Neural progenitor cell (in vitro differentiated cells): ENCODE results near the gene UBE2D3. TPM values are rescaled to one million over a fixed set of nuclear protein-coding genes. Genes with fewer than 3 reads are reported as not detected.

Experiments used
- DNase-seq: peaks from one replicate; pipeline ENCODE4 v3.0.0-alpha.2; 2016; ENCODE audit warnings: low spot score
- H2AFZ ChIP-seq: fragments of 200-600 bp; sonication (generic); replicated peaks from 2 replicates; pipeline ENCODE4 v1.6.1; 2016; ENCODE audit warnings: antibody characterized with exemption
- H3F3A ChIP-seq: fragments of 200-600 bp; sonication (generic); 2 replicates; pipeline ENCODE4 v1.6.1; 2016; ENCODE audit warnings: antibody characterized with exemption, low read depth
- H3K27ac ChIP-seq: fragments of 200-600 bp; sonication (generic); 2 replicates; pipeline ENCODE4 v1.5.1; 2016; ENCODE audit warnings: mild to moderate bottlenecking
- H3K27me3 ChIP-seq: fragments of 200-600 bp; sonication (generic); 2 replicates; pipeline ENCODE4 v1.6.1; 2016; ENCODE audit warnings: mild to moderate bottlenecking, moderate library complexity
- H3K36me3 ChIP-seq: fragments of 200-600 bp; sonication (generic); 2 replicates; pipeline ENCODE4 v1.5.1; 2016
- H3K4me1 ChIP-seq: fragments of 200-600 bp; sonication (generic); 2 replicates; pipeline ENCODE4 v1.6.1; 2016; ENCODE audit warnings: mixed run types
- H3K4me2 ChIP-seq: fragments of 200-600 bp; sonication (generic); 2 replicates; pipeline ENCODE4 v1.6.1; 2016
- H3K4me3 ChIP-seq: fragments of 200-600 bp; sonication (generic); 2 replicates; pipeline ENCODE4 v1.5.1; 2016
- H3K79me2 ChIP-seq: fragments of 200-600 bp; sonication (generic); 2 replicates; pipeline ENCODE4 v1.6.1; 2016; ENCODE audit warnings: low read depth
- H3K9ac ChIP-seq: fragments of 200-600 bp; sonication (generic); 2 replicates; pipeline ENCODE4 v1.6.1; 2016
- H3K9me3 ChIP-seq: fragments of 200-600 bp; sonication (generic); 2 replicates; pipeline ENCODE4 v1.5.1; 2016; ENCODE audit warnings: low read depth
- H4K20me1 ChIP-seq: fragments of 200-600 bp; sonication (generic); 2 replicates; pipeline ENCODE4 v1.6.1; 2016; ENCODE audit warnings: low read depth
- H3K27ac Mint-ChIP-seq: 3 replicates; pipeline ENCODE4 v1.8.0; 2021; ENCODE audit warnings: mixed read lengths
- H3K27me3 Mint-ChIP-seq: 2 replicates; pipeline ENCODE4 v1.8.0; 2022; ENCODE audit warnings: low read depth, mild to moderate bottlenecking, inconsistent platforms, moderate library complexity, mixed read lengths; ENCODE audit not compliant: insufficient read depth
- H3K36me3 Mint-ChIP-seq: 3 replicates; pipeline ENCODE4 v1.8.0; 2021; ENCODE audit warnings: mixed read lengths
- H3K4me1 Mint-ChIP-seq: 3 replicates; pipeline ENCODE4 v1.8.0; 2021; ENCODE audit warnings: mixed read lengths
- H3K4me3 Mint-ChIP-seq: 3 replicates; pipeline ENCODE4 v1.8.0; 2021; ENCODE audit warnings: mild to moderate bottlenecking, moderate library complexity, mixed read lengths
- H3K9me3 Mint-ChIP-seq: 3 replicates; pipeline ENCODE4 v1.8.0; 2020; ENCODE audit warnings: mixed read lengths
- CTCF ChIP-seq: fragments of 200-600 bp; sonication (generic); IDR thresholded peaks from 2 replicates; pipeline ENCODE4 v1.5.1; 2017; ENCODE audit warnings: antibody characterized with exemption, mild to moderate bottlenecking
- EZH2 ChIP-seq: fragments of 200-600 bp; sonication (generic); IDR thresholded peaks from 2 replicates; pipeline ENCODE4 v1.6.1; 2017; ENCODE audit warnings: antibody characterized with exemption, mild to moderate bottlenecking, moderate library complexity
- EZH2phosphoT487 ChIP-seq: fragments of 200-600 bp; sonication (generic); IDR thresholded peaks from 2 replicates; pipeline ENCODE4 v1.6.1; 2017; ENCODE audit warnings: antibody characterized with exemption
- total RNA-seq: library from RNA; depleted of rRNA; stranded (reverse); fragments of >200 nt; gene quantifications from 2 replicates; pipeline ENCODE4 v1.2.3, GENCODE V29; 2015; ENCODE audit warnings: low replicate concordance

The UBE2D3 gene
- total RNA-seq, 1 donor from 2014 or later = 573 TPM

GRCh38 chr4:102836596-102836995 lies 9.2 kb upstream of the UBE2D3 start:
- Histone ChIP-seq H3K4me1 (no peaks in the 10 kb centered on the region), H3K9ac (no peak overlapping the region), H3K9me3 (no peaks in the 10 kb centered on the region), H3K36me3 (no peaks in the 10 kb centered on the region), H3K4me3 (no peak overlapping the region), H3K4me2 (no peak overlapping the region), H3K27ac (no peak overlapping the region), H3K27me3 (no peaks in the 10 kb centered on the region), H4K20me1 (peaks cover 16% of the 10 kb centered on the region), H2AFZ (no peak overlapping the region), H3K79me2 (peaks cover 15% of the 10 kb centered on the region), H3F3A (no peaks in the 10 kb centered on the region)
- no peak overlapping the region for H3K27ac Mint-ChIP-seq
- H3K9me3 Mint-ChIP-seq = no peaks in the 10 kb centered on the region
- no peaks in the 10 kb centered on the region for H3K27me3 Mint-ChIP-seq
- H3K36me3 Mint-ChIP-seq = peaks cover 5% of the 10 kb centered on the region
- no peak for TF ChIP-seq EZH2
- no peak for TF ChIP-seq EZH2phosphoT487
- no peaks in the 10 kb centered on the region for H3K4me1 Mint-ChIP-seq
- DNase-seq = no peak
- no peak overlapping the region for H3K4me3 Mint-ChIP-seq

GRCh38 chr4:102832667-102833066 lies 5.3 kb upstream of the UBE2D3 start:
- Histone ChIP-seq H4K20me1 (peaks cover 7% of the 10 kb centered on the region), H3K4me3 (no peak overlapping the region), H3K27me3 (no peaks in the 10 kb centered on the region), H3K36me3 (no peaks in the 10 kb centered on the region), H3K79me2 (peaks cover 46% of the 10 kb centered on the region), H3K4me2 (no peak overlapping the region), H3K9me3 (no peaks in the 10 kb centered on the region), H3K9ac (no peak overlapping the region), H2AFZ (no peak overlapping the region), H3F3A (peaks cover 17% of the 10 kb centered on the region), H3K27ac (no peak overlapping the region), H3K4me1 (peaks cover 7% of the 10 kb centered on the region)
- TF ChIP-seq EZH2phosphoT487 = no peak
- no peak for TF ChIP-seq CTCF
- TF ChIP-seq EZH2 = no peak
- H3K4me1 Mint-ChIP-seq = peaks cover 10% of the 10 kb centered on the region
- H3K36me3 Mint-ChIP-seq = peaks cover 3% of the 10 kb centered on the region
- no peaks in the 10 kb centered on the region for H3K9me3 Mint-ChIP-seq
- DNase-seq = no peak
- H3K27me3 Mint-ChIP-seq = peaks cover under 1% of the 10 kb centered on the region
- no peak overlapping the region for H3K4me3 Mint-ChIP-seq
- no peak overlapping the region for H3K27ac Mint-ChIP-seq

GRCh38 chr4:102832105-102832504 lies 4.8 kb upstream of the UBE2D3 start:
- Histone ChIP-seq H3K9me3 (no peaks in the 10 kb centered on the region), H3K27ac (no peak overlapping the region), H4K20me1 (peaks cover 7% of the 10 kb centered on the region), H3K4me3 (no peak overlapping the region), H3K36me3 (no peaks in the 10 kb centered on the region), H3K27me3 (no peaks in the 10 kb centered on the region), H3K9ac (no peak overlapping the region), H2AFZ (no peak overlapping the region), H3K4me1 (peaks cover 7% of the 10 kb centered on the region), H3K4me2 (no peak overlapping the region), H3F3A (peaks cover 21% of the 10 kb centered on the region), H3K79me2 (peaks cover 48% of the 10 kb centered on the region)
- Mint-ChIP-seq H3K9me3 (no peaks in the 10 kb centered on the region), H3K36me3 (peaks cover 3% of the 10 kb centered on the region), H3K4me1 (peaks cover 10% of the 10 kb centered on the region), H3K4me3 (no peak overlapping the region), H3K27me3 (peaks cover 3% of the 10 kb centered on the region), H3K27ac (no peak overlapping the region)
- DNase-seq = no peak
- TF ChIP-seq EZH2phosphoT487 (no peak), CTCF (no peak), EZH2 (no peak)

GRCh38 chr4:102829803-102830202 lies 2.5 kb upstream of the UBE2D3 start:
- Mint-ChIP-seq H3K27me3 (peaks cover 3% of the 10 kb centered on the region), H3K36me3 (no peaks in the 10 kb centered on the region), H3K9me3 (no peaks in the 10 kb centered on the region), H3K4me1 (peaks cover 10% of the 10 kb centered on the region), H3K4me3 (no peak overlapping the region), H3K27ac (no peak overlapping the region)
- TF ChIP-seq CTCF (no peak), EZH2 (no peak), EZH2phosphoT487 (no peak)
- Histone ChIP-seq H3K9me3 (no peaks in the 10 kb centered on the region), H2AFZ (no peak overlapping the region), H3K79me2 (peaks cover 71% of the 10 kb centered on the region), H4K20me1 (peaks cover 24% of the 10 kb centered on the region), H3K9ac (no peak overlapping the region), H3K36me3 (no peaks in the 10 kb centered on the region), H3K4me3 (no peak overlapping the region), H3F3A (peaks cover 38% of the 10 kb centered on the region), H3K4me1 (peaks cover 7% of the 10 kb centered on the region), H3K27ac (no peak overlapping the region), H3K27me3 (no peaks in the 10 kb centered on the region), H3K4me2 (no peak overlapping the region)
- DNase-seq = no peak
